GM19463 (cell line): Measurements from ENCODE around the gene C2CD3.
A peak's percentile ranks its signal among the peaks of the same experiment; 100 is the strongest.

Experiments
- ATAC-seq: cut with Tn5 transposase; IDR thresholded peaks from one replicate; pipeline ENCODE4 v1.9.1; 2021; ENCODE audit warnings: mild to moderate bottlenecking, moderate library complexity; ENCODE audit not compliant: unreplicated experiment

C2CD3 gene, protein sequence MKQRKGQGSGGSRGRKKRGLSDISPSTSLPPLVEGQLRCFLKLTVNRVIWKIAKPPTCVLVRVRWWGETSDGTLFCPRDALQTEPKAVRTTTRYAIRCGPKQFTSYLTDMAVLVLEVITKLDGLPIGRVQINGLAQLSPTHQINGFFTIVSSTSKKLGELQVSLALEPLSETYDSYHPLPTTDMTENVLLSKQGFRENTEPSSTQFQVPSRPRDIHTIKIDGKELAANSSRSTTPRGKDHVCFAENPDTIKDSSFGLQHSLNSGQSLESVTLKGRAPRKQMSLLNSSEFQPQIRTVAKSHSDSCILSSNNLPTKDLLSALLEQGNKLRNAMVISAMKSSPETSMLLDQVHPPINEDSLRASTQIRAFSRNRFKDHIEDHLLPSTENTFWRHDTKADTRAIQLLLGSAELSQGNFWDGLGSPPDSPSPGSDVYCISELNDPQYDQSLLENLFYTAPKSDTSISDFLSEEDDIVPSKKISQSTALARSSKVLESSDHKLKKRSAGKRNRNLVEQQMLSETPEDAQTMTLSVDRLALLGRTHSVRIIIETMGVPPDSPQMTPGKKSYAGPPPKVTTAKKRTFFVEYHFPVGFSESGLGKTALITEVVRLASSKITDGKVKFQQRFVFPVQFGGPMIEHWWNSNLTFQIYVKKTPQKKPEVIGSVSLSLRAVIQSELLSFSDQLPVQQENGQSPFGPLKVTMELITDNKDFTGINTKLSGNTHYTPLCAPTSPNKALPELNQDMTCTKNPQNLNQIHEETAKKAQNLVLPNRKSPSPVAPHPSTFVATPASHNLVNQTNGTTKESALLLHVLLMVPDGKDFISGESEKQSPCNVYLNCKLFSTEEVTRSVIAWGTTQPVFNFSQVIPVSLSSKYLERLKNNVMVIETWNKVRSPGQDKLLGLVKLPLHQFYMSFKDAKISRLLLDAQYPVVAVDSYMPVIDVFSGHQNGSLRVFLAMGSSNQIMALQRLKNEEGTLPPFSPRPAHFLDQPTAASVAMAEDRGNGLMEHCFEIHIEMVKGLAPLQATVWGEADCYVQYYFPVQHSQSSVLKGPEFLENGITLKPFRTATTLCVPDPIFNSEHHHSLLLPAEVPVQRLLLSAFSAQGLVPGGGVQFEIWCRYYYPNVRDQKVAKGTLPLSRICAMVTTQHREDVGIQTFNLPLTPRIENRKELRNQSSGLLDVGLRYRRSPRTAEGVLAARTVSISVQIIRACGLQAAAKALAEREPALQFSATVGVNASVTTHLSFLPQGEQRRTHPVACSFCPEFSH (N-terminal part only)

DNA sequence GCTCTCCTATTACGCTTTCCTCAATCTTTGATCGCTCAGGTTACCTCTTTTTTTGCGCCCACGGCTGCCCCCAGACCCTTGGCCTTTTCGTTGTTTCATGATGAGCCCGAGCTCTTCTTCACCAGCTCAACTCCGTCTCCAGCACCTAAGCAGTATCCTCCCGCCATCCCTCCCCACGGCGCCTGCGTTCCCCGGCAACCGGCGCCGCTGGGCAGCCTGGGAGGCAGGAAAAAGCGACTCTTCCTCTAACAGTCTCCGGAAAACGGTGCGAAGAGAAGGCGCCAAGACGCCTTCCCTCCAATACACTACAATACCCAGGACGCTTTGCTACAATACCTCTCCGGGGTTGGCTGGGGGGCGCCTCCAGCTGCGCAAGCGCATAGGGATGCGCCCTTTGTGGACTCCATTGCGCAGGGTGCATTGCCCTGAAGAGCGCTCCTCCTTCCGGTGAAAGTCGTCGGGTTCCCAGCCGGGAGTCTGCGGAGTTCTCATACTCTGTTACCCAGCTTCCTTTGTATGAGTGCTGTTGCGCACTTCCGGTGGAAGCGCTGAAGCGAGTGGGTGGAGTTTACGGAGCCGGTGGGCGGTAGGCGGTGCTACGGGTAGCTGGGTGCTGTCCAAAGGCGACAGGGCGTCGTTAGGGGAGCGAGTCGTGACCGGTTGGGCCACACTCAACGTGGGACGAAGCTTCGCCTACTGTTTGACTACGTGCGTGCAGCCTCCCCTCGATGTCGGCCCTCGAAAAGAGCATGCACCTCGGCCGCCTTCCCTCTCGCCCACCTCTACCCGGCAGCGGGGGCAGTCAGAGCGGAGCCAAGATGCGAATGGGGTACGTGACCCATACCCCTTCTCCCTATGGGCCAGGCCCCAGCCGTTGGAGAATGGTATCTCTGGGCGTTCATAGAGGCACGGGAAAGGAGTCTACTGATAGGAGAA is at the start of gene C2CD3, which contains the start of gene PPME1:
Gene C2CD3 (minus strand): TSS at position 309 of the 936 bp plus-strand sequence. CDS start 210 bp downstream, at position 99.
Gene PPME1 (plus strand): TSS at position 596 of the 936 bp plus-strand sequence. CDS start 133 bp downstream, at position 729.
- peak; percentile 88 for ATAC-seq

DNA sequence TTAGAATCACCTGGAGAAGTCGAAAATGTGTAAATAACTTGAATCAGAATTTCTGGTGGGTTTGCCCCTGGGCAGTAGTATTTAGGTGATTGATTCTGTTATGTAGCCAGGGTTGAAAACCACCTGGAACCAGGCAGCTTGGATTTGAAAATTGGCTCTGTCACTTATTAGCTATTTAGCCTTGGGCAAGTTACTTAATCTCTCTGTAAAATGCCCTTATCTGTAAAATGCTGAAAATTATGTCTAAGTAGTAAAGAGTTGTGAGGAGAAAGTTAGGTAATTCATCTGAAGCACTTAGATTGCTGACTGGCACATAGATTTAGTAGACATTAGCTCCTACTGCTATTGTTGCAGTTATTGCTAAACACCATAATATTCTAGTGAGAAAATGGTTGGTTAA is 49.6 kb upstream of the C2CD3 start:
- no peak for ATAC-seq

DNA sequence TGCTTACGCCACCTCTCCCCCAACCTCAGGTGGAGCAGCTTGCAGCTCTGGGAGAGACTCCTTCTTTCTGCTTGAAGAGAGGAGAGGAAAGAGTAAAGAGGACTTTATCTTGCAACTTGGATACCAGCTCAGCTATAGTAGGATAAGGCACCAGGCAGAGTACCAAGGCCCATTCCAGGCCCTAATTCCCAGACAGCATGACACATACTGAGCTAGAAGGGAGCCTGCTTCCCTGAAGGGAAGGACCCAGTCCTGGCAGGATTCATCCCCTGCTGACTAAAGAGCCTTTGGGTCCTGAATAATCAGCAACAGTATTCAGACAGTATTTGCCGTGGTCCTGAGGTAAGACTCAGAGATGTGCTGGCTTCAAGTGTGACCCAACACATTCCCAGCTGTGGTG is 41.7 kb upstream of the C2CD3 start:
- no peak for ATAC-seq

DNA sequence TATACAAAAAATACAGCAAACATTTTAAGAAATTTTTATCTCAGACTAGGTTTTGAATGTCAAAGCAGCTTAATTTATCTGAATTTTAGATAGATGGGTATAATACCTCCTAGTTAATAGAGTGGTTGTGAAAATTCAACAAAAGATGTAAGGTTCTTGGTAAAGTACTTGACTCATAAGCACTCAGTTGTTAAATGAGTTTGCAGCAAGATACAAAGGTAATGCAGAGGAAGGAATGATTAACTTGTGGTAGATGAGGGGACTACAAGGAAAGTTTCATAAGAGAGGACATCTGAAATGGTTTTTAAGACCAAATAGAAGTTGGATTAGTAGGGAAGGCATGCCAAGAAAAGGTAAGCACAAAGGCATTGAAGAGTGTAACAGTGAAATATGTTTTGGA is 37.7 kb upstream of the C2CD3 start:
- no peak for ATAC-seq

DNA sequence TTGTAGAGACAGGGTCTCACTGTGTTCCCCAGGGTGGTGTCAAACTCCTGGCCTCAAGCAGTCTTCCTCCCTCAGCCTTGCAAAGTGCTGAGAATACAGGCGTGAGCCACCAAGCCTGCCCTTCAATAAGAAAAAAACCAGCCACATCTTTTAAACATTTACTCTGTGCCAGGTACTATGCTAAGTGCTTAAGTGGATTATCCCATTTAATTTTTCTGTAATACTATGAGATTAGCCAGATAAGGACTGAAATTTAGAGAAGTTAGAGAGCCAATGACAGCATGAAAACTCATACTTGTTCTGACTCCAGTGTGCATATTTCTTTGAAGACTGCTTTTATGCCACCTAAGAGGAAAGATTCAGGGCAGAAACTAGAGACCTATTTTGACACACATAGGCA is 35.9 kb upstream of the C2CD3 start:
- ATAC-seq: no peak

DNA sequence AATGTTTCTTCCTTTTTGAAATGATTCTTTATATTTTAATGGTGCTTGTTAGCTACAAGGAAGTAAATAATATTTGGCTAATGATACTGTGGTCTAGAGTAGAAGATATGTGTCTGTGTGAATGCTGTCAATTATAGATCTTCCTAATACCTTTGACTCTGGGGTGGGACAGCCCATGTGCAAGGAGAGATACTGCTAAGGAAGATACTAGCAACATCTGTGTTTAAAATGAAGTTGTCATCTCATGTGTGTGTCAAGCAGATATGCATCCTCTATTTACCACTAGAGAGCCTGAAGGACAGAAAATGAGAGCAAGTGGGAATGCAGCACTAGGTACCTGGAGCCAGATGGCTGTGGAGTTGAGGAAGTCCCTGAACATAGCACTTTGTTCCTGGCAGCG is 34.4 kb upstream of the C2CD3 start:
- no peak for ATAC-seq

DNA sequence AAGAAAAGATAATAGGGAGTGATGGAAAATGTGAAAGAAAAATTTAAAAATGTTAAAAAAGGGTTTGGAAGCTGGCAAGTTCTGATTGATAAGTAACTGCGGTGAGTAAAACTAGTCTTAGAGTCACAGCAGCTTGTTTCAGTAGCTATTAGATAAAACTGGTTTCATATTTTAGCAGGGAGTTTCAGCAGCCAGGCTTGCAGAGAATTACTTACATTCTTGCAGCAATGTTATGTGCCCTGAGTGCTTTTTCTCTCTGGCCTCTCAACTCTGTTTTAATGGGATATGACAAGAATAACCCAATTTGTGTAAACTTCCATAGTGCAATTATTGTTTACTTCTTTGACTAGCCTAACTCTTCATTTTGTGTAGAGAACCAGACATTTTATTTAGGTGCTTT is 33.9 kb upstream of the C2CD3 start:
- no peak for ATAC-seq

DNA sequence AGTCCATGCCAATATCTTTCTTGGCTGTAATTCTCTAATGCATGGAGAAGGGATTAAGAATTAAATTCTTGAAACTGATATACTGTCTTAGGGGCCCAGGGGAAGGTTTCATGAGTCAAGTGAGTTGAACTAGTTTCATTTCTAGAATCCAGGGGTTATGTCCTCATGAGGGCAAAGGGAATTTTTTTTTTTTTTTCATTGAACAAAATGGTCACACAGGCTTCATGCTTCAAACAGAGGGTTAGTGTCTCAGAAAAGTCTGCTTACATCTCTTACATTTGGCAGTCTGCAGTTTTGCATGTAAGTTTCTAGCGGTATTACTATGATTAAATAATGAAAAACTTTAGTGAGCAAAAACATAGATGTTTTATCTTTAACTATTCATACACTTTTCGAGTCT is 33.2 kb upstream of the C2CD3 start:
- ATAC-seq: no peak

DNA sequence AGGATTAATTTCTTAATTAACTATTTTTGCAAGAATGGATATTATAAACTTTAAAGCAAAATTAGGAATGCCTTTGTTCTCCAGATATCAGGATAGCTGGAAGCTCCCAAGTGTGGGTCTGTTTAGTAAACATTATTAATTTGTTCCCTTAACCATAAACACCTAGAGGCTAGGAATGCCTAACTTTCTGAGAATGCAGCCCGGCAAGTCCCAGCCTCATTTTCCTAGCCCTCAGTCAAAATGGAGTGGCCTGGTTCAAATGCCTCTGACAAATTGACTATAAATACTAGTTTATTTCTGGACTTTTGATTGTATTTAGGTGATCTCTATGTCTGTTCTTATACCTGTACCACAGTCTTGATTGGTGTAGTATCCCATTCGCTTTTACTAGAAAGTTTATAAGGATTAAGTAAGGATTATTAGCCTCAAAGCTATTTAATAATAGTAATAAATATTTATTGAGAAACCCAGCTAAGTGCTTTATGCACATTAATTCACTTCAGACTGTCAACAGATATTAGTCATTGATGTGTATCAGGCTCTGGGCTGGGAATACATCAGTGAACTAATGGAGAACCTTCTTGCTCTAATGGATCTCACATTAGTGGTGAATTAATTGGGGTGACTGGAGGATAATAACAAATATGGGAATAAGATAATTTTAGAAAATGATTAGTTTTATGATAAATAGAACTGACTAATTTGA is 26.1 kb upstream of the C2CD3 start:
- ATAC-seq: no peak

DNA sequence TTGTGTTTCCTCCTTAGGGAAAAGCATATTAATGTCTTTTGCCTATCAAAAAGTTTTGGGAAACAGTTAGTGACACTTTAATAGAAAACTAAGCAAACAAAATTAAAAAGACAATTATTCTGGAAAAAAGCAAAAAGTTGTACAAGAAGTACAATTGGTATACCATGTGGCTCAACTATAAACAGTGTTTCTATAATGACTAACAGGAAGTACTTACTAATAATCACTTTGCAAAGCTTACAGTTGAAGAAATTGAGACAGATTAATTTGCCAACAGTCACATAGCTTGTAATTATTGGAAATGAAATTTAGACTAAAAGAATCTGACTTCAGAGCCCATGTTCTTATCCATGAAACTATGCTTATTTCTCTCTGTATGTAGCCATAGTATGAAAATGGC is 25.0 kb upstream of the C2CD3 start:
- no peak for ATAC-seq

DNA sequence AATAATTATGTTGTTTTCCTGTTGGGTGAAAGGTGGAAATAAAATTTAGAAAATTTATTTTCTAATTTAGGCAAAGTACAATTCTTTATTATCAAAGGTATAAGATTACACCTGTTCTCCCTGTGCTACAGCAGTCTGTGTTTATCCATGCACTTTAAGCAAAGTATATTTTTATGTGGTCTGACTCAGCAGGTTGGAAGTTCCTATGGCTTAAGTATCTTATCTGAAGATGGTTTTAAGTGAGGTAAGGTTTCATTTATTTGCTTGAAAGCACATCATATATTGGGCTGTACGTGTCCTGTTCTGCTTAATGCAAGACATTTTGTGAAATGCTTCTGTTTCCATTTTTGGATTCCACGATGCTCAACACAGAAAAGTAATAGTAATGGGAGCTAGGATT is 14.9 kb upstream of the C2CD3 start:
- ATAC-seq: no peak

DNA sequence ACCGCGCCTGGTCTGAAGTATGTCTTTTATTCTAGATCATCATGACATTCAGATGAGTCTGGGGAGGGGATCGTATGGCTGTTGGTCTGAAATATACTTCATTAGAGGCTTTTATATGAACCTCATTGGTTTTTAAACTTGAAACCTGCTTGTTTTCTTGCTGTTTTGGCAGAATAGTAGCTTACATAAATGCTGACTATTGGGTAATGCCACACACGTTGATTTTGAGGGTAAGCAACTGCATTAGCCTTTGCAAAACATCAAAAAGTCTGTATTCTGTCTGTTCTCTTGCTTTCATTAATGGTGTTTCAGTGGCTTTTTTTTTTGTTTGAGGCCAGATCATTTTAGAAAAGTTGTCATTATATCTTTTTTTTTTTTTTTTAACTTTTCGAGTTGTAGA is 14.5 kb upstream of the C2CD3 start:
- no peak for ATAC-seq

DNA sequence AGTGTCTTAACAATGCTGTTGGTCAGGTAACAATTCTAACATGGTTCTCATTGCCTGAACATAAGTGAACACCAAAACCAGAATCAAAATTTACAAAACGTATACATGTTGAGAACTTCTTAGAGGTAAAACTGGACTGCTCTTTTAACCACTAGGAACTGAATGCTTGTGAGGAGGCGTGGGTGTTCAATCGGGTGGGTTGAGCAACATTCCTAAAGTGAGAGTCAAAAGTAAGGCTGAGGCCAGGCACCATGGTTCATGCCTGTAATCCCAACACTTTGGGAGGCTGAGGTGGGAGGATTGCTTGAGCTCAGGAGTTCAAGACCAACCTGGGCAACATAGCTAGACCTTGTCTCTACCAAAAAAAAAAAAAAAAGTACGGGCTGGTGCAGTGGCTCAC is 11.8 kb upstream of the C2CD3 start:
- no peak for ATAC-seq

DNA sequence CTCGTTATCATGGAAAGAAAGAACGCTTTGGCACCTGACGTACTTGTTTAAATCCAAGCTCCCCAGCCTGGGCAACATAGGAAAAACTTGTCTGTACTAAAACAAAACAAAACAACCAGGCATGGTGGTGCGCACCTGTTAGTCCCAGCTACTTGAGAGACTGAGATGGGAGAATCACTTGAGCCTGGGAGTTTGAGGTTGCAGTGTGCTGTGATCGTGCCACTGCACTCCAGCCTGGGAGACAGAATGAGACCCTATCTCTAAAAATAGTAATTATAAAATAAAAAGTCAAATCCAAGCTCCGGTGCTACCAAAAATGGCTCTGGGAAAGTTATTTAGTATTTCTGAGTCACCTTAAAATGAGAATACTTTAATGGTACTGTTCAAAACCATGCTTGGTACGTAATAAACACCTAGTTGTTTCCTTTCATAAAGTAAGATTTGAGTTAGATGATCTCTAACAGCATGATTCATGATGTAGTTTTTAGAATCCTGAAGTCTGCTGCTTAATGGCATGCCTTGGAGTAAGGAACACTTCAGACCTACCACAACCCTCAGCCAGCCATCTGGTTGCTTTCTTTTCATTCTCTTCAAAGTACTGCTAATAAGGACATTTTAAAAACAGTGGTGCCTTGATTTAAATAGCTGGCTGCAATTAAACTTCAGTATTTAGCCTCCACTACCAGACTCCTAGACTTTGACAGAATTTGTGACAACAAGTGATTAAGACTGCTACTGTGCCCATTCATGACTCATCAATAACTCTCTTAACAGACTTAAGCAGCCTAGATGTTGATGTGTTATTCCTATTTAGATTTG is 8.6 kb upstream of the C2CD3 start:
- no peak for ATAC-seq

DNA sequence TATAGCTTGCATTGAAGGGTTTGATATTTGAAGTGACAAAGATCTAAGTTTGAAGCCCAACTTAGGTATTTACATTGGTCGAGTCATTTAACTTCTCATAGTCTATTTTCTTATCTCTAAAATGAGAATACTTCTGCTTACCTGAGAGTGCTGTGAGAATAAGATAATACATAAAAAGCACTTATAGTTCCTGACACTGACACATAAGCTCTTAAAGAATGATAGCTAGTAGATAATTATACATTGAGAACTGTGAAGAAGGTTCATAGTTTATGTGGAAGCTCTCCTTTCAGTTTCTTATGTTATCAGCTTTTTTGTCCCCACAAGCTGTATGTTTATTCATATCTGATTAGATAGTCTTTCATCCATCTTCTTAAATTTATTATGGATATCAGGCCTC is 5.1 kb upstream of the C2CD3 start:
- no peak for ATAC-seq

DNA sequence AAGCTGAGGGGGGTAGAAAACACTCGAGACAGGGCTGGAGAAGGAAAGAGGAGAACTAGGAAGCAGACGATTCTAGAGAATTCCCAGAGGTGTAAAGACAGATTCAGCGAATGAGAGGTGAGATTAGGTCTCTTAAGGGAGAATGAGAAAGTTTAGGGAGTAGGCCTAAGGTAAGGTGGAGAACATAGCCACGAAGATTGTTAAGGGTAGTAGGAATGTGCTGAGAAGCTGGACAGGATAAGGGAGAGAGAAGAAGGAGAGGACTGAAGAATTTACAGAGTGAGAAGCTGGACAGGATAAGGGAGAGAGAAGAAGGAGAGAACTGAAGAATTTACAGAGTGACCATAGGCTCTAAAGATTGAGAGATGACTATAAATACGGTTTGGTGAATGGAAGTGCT is 1.2 kb upstream of the C2CD3 start:
- ATAC-seq: no peak

DNA sequence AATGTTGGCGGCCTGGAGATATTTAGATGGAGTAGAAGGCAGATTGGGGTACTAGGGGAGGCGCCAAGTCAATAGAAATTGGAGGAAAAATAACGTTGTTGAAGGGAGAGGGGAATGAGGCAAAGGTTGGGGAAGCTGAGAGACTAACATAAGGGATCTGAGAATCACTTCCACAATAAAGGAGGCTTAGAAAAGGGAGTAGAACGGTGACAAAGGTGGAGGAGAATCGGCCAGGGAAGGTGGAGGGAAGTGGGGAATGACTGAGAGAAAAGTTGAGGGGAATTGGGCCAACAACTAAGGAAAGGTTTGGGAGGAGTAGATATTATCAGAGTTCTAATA is 797 bp upstream of the C2CD3 start:
- ATAC-seq: no peak

DNA sequence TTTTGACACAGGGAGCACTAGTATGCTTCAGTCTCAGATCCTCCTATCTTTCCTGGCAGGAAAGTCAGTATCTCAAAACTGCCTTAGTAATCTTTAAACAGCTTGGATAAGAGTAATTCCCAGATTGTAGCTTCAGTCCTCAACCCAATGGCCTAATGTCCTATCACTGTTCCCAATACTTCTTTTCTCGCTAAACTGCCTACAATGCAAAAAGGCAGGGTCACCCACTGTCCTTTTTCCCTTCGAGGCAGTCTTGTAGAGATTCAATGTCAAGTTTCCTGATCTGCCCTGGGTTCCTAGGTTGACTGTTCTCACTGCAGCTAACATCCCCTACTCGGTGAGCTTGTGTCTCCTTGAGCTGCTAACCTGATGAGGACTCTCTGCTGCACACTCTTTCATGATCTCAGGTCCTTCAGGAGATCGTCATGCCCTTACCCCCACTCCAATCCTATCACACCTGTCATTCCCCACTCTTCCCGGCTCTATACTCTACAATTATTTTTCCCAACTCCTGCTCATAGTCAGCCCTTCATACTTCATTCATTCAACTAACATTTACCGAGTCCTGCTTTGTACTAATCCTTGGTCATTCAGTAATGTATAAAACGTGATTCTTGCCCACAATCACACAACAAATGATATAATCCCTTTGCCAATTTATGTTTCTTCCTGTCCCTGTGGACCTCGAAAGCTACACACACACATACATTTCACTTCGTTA is 904 bp downstream of the C2CD3 start:
- no peak for ATAC-seq
